DMS53 (cell line): ENCODE measurements around the gene CHMP1B.
"Not testable (repeated sequence)": the region's sequence is repeated elsewhere in the genome, so short reads cannot be mapped to it uniquely, and the experiment has no call there.

ENCODE experiments used
- DNase-seq: peaks from one replicate; lab custom pipeline; 2025; lab: John Stamatoyannopoulos, UW

Gene CHMP1B

GRCh38 chr18:11840493-11840892 lies 10.7 kb upstream of the CHMP1B start:
- no peak for DNase-seq

DNA sequence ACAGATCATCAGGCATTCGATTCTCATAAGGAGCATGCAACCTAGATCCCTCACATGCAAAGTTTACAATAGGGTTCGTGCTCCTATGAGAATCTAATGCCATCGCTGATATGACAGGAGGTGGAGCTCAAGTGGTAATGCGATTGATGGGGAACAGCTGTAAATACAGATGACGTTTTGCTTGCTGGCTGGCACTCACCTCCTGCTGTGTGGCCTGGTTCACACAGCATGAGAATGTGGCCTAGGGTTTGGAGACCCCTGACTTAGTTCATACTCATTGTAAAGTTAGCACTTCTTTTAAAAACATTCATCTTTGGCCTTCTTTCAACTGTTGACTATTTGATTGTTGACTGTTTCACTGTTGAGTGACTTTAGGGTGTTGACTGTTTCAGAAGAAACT lies 8.7 kb upstream of the CHMP1B start:
- DNase-seq, result peak; percentile 43

DNA sequence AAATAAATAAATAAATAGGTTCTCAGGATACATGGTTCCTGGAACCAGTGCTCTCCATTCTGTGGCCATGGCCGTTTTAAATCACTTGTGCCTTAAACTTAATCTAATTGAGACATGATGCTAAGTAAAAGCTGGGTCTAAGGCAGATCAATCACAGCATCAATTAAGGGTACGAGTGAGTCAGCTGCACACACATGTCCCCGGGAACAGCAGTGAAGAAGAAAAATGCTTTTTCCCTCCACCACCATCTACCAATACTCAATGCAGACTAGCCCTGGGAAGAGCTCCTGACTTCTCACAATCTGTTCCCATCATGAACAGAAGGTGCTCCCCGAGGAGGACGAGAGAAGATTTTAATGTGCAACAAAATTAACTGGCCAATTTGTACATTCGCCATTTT lies 6.8 kb upstream of the CHMP1B start:
- no peak for DNase-seq

DNA sequence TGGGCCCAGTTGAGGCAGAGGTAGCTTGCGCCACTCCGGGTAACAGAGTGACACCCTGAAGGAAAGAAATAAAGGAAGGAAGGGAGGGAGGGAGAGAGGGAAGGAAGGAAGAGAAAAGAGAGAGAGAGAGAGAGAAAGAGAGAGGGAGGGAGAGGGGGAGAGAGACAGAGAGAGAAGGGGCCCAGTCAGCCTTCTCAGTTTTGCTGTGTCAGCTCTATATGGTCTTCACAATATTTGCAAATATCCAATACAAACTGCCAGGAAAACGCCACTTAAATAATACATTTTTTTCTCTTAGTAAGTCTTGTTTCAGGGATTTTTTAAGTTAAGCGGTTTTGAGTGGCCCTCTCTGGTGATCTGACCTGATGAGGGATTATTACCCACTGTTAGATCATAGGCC lies 5.6 kb upstream of the CHMP1B start:
- no peak for DNase-seq

- DNase-seq, result no peak
These were observed 3.4 kb upstream of the CHMP1B start for GRCh38 chr18:11847811-11848210.

GRCh38 chr18:11849279-11849678 lies 1.9 kb upstream of the CHMP1B start:
- no peak for DNase-seq

GRCh38 chr18:11849841-11850634 lies 1.2 kb upstream of the CHMP1B start:
- peak; percentile 92 for DNase-seq

DNA sequence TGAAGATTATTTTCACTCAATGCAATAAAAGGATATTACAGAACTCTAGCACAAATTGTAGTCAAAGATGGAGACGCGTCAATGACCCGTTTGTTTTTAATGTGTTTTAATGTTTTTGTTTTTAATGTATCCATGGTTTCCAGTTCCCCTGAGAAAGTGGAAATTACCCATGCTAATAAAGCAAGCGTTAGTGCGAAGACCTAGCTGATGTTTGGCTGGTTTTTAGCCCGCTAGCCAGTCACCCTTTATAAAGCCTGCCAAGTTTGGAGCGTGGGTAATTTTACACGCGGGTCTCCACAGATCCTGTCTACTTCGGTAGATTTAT lies 430 bp upstream of the CHMP1B start:
- peak; percentile 86 for DNase-seq

GRCh38 chr18:11851806-11852337 lies 659 bp downstream of the CHMP1B start:
- peak; percentile 81 for DNase-seq

- DNase-seq, result not testable (repeated sequence)
These were observed 3.3 kb downstream of the CHMP1B start for GRCh38 chr18:11854554-11854953.

- DNase-seq, result peak; percentile 99
These were observed 6.1 kb downstream of the CHMP1B start for GRCh38 chr18:11857177-11857887.

- no peak for DNase-seq
These were observed 8.1 kb downstream of the CHMP1B start for GRCh38 chr18:11859282-11859830.

DNA sequence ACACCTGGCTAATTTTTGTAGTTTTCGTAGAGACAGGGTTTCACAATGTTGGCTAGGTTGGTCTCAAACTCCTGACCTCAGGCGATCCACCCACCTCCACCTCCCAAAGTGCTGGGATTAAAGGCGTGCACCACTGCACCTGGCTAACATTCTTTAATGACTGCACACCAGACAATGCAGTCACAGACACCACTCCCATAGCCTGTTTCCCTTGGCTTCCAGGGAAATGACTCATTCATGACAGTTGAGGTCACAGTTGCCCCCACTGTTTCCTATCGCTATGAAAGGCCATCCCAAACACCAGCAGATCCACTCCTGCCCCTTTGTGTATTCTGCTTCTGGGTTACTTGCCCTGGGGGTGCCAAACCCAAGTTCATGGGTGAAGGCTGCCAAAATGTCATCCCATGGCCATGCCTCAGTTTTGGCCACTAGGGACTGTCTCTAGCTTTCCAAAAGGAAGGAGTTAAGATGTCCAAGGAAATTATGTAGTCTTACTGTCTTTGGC lies 8.7 kb downstream of the CHMP1B start:
- peak; percentile 76 for DNase-seq

GRCh38 chr18:11860594-11861450 lies 9.6 kb downstream of the CHMP1B start:
- no peak for DNase-seq

DNA sequence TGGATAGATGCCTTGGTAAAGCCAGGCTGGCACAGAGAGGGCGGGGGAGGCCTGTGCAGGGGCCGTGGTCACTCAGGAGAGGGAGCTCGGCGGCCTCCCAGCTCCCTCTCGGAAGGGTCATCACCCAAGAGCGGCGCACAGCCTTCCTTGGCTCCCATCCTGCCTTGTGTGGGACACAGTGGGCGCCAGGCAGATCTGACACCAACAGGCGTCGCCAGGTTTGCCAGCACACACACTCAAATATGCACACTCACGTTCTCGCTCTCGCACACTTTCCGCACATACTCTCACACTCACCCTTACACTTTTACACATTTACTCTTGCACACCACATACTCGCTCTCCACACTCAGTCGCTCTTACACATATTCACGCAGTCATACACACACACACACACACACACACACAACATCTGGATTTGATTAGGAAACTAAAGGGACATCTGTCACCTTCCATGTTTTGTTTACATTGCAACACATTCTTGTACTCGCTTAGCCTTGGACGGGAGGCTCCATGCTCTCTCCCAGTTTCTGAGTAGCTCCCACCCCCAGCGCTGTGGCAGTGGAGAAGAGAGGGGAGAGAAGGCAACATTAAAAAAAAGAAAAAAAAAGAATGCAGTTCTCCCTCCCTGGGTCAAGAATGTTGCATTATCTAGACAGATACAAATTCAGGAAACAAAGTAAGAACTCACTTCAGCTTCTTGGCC lies 10.5 kb downstream of the CHMP1B start:
- DNase-seq, result no peak

DNA sequence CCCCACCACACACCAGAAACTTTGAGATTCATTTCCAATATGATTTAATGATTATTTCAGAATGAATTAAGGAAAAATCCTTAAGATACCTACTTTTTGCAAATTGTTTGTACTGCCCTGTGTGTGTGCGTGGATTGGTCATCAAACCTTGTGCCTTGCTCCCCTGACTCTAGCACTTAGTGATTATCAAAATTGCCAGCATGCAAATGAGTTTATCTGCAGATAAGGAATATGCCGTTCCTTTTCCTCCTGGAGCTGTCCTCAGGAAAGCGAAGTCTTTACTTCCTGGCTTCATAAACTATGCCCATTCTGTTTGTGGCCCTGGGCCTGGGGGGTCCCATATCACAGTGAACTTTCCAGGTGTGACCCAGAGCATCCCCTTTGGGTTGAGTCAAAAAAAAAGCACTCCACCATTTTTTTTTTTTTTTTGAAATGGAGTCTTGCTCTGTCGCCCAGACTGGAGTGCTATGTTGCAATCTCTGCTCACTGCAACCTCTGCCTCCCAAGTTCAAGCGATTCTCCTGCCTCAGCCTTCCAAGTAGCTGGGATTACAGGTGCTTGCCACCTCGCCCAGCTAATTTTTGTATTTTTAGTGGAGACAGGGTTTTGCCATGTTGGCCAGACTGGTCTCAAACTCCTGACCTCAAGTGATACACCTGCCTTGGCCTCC lies 11.4 kb downstream of the CHMP1B start:
- no peak for DNase-seq

DNA sequence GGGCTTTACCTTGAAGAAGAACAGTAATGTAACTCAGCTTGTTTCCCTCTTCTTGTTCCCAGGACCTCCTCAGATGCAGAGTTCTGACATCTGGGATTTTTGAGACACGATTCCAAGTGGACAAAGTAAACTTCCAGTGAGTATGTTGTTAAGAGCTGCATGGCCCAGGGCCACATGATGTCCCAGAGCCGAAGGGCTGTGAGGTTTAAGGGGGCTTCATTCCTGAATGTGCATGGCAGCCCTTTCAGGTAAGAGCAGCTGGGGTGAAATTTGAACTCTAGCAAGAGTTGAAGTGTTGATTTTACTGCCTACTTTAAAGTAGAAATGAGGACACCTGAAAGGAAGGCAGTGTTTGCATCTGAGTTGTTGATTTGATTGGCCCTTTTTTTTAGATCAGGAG lies 13.3 kb downstream of the CHMP1B start:
- DNase-seq, result no peak

DNA sequence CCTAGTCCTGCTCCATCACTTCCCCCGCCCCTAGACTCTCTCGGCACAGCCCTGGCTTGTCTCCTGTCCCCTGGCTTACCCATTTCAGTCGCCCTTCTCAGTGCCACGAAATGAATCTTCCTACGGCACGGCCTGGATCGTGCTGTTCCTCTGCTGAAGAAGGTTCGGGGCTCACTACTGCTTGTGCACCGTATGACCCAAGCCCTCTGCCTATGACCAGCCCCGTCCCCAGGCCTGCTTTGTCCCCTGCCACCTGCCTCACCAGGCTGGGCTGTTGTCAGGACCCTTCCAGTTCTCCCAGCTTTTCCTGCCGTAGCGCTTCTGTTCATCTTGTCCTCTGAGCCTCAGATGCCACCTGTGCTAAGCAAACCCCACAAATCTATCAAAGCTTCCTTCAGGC lies 13.9 kb downstream of the CHMP1B start:
- DNase-seq, result no peak

DNA sequence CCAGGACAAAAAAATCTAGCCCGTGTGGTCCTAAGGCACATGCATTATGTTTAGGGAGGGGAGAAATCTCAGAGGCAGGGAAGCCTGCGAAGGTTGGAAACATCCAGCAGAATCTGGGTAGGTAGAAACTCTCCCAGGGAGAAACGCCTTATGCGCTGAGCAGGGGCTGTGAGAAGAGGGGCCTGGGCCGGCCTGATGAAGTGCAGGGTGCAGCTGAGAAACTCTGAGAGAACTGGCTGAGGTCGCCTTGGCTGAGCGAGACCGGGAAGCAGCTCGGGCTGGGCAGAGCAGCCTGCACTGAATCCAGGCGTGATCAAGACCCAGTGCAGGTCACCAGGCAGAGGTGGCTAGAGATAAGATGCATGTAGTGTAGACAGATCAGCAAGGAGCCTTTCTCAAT lies 15.1 kb downstream of the CHMP1B start:
- no peak for DNase-seq

DNA sequence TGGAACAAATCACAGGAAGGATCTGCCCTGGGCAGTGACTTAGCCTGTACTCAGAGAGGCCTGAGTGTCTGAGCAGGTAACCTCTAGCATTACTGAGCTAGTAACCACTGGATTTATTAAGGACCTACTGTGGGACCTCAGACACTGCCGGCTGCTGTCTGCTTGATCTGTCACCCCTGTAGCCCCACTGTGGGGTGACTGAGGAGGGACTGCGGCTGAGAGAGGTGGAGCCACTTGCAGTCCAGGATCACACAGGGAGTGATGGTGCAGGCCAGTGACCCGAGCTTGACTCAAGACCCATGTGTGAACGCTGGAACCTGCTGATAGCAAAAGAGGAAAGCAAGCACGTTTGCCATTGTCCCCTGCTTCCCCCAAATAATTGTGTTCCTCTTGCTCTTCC lies 15.6 kb downstream of the CHMP1B start:
- no peak for DNase-seq

GRCh38 chr18:11868230-11868629 lies 17.0 kb downstream of the CHMP1B start:
- DNase-seq, result no peak
